GM18870 (cell line): ENCODE measurements around the gene MESP1.
"Not testable (repeated sequence)": the region's sequence is repeated elsewhere in the genome, so short reads cannot be mapped to it uniquely, and the experiment has no call there.

ENCODE experiments used
- ATAC-seq: cut with Tn5 transposase; IDR thresholded peaks from one replicate; pipeline ENCODE4 v1.9.1; 2021; ENCODE audit warnings: moderate library complexity; ENCODE audit not compliant: unreplicated experiment

Gene MESP1, protein sequence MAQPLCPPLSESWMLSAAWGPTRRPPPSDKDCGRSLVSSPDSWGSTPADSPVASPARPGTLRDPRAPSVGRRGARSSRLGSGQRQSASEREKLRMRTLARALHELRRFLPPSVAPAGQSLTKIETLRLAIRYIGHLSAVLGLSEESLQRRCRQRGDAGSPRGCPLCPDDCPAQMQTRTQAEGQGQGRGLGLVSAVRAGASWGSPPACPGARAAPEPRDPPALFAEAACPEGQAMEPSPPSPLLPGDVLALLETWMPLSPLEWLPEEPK

DNA sequence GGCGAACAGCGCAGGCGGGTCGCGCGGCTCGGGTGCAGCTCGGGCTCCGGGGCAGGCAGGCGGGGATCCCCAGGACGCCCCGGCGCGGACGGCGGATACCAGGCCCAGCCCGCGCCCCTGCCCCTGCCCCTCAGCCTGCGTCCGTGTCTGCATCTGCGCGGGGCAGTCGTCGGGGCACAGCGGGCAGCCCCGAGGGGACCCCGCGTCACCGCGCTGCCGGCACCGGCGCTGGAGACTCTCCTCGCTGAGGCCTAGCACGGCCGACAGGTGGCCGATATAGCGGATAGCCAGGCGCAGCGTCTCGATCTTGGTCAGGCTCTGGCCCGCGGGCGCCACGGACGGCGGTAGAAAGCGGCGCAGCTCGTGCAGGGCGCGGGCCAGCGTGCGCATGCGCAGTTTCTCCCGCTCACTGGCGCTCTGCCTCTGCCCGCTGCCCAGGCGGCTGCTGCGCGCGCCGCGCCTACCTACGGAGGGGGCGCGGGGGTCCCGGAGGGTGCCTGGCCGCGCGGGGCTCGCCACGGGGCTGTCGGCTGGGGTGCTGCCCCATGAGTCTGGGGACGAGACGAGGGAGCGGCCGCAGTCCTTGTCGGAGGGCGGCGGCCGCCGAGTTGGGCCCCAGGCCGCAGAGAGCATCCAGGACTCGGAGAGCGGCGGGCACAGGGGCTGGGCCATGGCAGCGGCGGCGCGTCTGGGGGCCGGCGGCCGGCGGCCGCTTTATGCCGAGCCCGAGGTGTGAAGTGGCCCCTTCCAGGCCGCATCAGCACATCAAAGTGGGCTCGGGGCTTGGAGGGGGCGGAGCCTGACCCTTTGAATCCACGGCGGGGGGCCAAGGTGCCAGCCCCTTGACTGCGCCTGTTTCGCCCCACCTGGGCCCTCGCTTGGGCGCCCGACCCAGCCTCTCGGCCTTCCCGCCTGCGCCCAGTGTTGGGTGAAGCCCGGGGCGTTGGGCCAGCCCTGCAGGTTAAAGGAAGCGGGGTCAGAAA lies at the start of gene MESP1:
Gene MESP1, minus strand, starts transcription at position 690 of the 983 bp plus-strand sequence. Its CDS starts 18 bp downstream, at position 672.
- peak; percentile 88 for ATAC-seq

DNA sequence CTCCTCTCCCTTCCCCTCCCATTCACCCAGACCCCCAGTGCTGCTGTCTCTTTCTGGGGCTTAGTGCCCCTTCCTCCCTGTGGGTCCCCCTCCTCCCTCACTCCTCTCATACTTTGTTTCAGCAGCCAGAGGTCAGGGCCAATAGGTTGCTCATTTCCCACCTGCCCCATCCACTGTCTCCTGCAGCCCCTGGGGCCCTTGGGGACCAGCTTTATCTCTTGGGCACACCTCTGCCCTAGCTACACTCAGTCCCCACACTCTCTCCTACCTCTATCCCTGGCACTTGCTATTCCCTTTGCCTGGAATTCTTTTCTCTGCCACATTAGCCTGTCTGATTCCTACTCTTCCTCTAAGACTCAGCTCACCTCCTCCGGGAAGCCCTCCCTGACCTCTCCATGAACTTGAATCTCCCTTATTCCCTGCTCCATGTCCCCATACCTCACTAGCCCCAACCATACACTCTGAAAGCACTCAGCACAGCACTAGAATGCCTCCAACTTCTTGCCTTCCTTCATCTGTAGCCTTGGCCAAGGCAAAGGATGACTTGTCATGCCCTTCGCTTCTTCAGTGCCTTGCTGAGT lies 49.0 kb upstream of the MESP1 start:
- no peak for ATAC-seq

DNA sequence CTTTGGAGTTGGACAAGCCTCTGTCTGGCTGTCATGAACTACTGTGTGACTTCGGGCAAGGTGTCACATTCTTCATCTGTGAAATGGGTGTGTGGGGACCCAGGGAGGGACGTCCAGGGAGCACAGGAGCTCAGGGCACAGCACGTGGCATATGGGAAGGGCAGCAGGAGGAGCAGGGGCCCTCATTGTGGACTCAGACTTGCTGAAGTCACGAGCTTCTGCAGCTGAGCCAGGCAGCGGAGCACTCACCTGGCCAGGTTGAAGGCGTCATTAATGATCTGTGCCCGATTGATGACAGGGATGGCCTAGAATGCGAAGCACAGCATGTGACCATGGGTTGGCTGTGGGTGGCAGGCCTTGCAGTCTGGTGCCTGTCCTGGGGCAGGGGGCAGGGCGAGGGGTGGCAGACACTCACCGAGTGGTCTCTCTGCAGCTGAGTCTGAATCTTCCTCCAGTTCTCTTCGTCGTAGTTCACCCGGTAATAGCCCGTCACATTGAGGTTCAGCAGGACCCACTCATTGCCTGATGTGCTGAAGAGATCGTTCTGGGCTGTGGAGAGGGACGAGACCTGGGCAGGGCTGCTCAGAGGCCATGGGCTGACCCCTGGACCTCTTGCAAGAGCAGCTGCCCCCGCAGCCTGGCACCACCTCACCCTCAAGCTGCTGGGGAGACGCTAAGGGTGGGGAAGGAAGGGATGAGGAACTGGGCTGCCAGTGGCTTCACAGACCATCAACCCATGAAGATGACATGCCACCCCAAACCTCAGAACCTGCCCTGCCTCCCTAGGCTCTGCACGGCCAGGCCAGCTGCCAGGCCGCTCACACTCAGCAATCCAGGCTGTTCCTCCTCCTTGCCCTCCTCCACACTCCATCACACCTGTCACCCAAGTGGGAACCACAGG lies 48.2 kb upstream of the MESP1 start:
- no peak for ATAC-seq

DNA sequence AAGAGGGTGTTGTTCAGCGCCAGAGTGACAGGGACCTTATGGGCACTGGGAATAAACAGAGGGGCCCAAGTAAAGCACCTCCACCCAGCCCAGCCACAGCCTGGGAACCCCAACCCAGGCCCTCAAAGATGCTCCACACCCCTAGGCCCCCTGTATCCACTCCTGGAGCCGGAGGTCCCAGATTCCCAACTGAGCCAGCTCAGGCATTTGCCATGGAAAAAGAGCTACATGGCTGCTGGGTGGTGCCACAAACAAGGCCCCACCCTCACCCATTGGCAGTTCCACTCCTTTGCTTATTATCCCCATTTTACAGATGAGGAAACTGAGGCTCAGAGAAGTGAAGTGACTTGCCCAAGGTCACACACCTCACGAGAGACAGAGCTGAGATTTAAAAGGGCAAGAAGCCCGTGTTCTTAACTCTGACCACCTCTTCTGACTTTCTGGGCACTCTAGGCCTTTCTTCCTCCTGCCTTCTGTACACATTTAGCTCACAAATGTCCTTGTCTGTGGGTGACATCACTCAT lies 46.7 kb upstream of the MESP1 start:
- no peak for ATAC-seq

DNA sequence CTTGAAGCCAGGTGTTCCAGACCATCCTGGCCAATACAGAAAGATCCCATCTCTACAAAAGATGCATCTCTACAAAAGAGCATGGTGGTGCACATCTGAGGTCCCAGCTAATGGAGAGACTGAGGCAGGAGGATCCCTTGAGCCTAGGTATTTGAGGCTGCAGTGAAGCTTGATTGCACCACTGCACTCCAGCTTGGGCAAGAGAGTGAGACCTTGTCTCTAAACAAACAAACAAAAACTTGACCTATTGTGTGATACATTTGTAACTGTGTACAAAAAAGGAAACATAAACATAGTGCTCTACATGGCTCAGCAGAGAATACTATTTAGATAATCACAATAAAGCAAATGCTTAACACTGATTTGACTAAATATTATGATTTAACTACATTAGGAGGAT lies 44.9 kb upstream of the MESP1 start:
- ATAC-seq, result no peak

DNA sequence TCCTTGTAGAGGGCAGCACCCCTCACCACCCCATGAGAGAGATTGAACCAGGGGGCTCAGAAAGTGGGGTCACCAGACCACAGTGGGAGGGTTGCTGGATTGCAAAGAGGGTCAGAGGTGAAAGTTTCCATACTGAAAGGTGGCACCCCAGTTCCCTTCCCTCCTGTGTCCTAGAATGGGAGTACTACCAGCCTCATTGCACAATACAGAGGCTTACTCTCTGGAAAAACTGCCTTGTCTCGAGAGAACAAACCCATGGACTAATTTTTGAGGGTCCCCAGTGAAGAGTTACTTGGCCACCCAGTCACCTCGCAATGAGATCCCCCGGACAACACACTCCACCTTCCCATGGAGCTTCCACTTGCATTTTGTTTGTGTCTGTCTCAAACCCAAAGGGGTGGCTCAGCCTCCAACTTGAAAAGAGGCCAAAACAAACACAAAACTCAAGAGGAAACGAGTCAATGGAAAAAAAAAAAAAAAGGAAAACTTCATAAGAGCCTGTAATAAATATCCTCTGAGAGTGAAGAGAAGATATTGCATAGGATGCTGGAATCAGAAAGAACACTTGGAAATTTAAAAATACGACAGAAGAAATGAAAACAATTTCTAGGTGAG lies 43.7 kb upstream of the MESP1 start:
- ATAC-seq, result no peak

DNA sequence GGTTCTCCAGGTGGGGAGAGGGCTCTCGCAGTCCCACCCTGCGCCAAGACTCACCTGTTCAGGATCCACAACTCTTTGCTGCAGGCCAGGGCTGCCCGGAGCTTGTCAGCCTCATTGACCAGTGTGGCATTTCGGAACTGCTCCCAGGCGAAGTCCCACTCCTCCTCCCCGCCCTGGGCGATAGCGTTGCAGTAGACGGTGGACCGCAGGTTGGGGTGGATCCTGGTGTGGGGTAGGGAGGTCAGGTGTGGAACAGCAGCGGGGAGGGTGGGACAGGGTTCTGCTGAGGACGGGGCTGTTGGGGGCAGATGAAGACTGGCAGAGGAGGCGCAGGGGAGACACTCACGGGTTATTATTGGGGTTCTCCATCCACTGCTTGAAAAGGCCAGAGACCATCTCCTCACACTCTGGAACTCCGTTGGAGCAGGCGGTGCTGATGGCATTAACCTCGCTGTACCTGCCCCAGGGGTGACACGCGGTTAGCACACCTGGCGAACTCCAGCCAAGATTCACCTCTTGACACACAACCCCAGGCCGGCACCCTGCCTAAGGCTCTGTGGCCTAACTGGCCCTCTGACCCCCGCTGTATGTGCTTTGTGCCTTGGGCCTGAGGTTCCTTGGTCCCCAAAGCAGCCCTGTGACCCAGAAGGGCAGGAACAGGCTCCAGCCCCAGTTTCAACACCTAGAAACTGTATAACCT lies 41.2 kb upstream of the MESP1 start:
- ATAC-seq, result no peak

DNA sequence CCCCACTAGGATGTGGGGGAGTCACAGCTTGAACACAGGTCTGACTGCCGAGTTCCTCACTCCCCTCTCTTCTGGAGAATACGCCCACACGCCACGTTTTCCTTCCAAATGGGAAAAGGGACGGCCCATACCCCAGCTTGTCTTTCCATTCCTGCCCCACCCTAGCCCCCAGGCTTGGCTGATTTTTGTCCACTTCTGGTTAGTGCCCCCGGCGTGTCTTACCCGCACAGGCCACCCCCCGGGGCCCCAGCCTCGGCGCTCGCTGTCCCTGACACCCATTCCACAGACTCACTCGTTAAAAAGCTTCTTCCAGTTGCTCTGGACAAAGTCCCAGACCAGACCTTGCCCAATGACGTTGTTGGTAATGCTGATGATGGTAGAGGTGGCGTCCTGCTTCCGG lies 39.6 kb upstream of the MESP1 start:
- ATAC-seq, result no peak

DNA sequence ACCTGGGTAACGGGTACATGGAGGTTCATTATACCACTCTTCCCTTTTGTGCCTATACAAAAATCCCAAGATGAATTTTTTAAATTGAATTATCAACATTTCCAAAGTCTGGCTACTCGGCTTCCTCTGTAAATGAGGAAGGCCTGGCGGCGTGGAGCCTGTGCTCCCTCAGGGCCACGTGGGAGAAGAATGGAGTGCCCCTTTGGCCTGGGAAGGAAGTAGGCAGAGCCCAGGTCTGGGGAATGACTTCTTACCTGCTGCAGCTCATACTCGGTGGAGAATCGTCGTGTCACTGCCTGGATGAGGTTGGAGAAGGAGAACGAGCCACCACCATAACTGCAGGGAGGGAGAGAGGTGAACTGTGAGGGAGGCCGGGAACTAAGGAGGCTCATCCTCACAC lies 39.2 kb upstream of the MESP1 start:
- no peak for ATAC-seq

DNA sequence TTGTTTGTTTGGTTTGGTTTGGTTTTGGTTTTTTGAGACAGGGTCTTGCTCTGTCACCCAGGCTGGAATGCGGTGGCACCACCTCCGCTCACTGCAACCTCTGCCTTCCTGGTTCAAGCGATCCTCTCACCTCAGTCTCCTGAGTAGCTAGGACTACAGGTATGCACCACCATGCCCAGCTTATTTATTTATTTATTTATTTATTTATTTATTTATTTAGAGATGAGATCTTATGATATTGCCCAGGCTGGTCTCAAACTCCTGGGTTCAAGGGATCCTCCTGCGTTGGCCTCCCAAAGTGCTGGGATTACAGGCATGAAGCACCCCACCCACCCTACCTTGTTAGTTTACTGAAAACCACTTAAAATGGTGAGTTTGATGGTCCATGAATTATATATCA lies 37.5 kb upstream of the MESP1 start:
- not testable (repeated sequence) for ATAC-seq

DNA sequence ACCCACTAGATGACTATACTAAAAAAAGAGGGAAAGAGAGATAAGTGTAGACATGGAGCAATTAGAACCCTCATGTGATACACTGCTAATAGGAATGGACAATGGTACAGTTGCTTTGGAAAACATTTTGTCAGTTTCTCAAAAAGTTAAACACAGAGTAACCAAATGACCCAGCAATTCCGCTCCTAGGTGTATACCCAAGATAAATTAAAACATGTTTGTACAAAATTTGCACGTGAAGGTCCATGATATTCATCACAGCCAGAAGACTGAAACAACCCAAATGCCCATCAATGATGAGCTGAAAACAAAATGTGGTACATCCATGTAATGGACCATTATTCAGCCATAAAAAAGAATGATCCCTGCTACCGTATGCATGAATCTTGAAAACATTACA lies 36.9 kb upstream of the MESP1 start:
- no peak for ATAC-seq

DNA sequence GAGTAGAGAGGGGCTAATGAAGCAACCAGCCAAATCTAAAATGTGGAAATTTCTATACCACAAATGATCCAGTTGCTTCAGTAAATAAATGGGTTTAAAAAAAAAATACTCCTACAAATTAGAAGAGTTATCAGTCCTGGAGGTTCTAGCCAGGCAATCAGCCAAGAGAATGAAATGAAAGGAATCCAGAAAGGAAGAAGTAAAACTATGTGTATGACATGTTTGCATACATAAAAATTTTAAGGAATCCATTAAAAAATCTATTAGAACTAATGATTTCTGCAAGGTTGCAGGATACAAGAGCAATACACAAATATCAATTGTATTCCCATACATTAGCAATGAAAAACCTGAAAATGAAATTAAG lies 34.7 kb upstream of the MESP1 start:
- no peak for ATAC-seq

DNA sequence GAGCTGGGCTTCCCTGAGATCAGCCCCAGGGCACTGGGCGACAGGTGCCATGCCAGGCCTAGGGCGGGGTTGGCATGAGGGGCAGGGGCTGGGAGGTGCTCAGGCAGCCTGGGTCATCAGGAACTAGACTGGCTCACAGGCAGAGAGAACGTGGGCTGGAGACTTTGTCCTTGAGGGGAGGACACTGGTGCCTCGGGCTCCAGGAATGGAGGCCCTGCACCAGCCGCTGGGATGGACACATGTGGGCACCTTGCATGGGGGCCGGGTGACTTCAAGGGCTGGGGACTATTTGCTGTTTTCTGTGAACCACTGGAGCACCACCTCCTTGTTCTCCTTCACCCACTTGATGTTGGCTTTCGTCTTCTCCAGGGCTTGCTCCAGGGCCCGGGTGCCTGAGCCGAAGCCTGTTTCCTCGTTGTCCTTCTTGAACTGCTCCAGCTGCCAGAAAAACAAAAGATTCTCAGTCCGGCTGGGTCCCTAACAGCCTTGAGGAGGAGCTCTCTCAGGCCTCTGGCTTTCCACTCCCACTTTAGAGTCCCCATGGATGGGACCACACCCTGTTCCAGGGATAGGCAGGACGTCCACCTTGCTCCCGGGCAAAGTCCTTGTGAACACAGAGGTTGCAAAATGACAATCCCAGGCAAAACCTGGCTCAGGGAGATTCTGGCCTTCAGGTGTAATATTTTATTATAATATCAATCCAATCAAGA lies 34.2 kb upstream of the MESP1 start:
- ATAC-seq, result no peak

DNA sequence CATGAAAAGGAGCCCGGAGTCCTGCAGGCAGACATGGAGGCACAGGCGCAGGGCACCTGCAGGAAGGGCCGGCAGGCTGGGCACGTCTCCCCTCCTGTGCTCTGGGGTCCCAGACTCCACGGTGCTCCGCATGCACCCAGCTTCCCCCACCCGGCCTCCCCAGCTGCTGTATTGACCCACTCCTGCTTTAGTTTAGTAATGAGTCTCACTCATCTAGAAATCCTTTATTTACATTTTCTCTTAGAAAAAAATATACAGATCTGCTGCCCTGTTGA lies 33.6 kb upstream of the MESP1 start:
- ATAC-seq, result no peak

DNA sequence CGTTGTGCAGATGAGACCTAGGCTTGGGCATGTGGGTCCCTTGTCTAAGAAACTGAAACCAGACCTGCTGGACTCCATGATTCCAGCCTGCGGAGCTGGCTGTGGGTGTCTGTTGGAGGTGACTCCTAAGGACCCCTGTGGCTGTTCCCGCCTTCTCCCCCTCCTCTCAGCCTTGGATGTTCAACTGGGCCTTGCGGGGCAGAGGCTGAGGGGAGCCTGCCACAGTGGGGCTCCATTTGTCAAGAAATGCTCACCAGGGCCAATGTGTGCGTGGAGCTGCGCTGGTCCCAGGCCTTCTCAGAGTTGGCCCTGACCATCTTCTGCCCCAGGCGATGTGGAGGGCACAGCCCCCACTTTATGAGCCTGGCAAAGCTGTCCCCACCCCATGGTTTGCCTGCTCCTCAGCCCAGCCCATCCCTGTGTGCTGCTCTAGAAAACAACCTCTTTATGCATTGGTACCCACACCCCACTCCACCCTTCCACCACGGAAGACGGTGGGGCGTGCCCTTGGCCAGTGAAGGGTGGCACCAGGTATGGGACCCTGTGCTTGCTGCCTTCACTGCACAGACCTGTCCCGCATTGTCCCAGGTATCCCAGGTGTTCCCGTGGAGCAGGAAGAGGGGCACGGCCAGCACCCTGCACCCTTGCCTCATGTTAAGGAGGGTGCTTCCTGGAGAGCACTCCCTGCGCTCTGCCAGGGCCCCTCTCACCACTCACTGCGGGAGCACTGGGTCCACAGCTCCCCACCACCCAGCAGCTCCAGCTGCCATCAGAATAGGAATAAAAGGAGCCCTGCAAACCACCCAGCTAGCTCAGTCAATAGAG lies 33.0 kb upstream of the MESP1 start:
- ATAC-seq, result no peak

DNA sequence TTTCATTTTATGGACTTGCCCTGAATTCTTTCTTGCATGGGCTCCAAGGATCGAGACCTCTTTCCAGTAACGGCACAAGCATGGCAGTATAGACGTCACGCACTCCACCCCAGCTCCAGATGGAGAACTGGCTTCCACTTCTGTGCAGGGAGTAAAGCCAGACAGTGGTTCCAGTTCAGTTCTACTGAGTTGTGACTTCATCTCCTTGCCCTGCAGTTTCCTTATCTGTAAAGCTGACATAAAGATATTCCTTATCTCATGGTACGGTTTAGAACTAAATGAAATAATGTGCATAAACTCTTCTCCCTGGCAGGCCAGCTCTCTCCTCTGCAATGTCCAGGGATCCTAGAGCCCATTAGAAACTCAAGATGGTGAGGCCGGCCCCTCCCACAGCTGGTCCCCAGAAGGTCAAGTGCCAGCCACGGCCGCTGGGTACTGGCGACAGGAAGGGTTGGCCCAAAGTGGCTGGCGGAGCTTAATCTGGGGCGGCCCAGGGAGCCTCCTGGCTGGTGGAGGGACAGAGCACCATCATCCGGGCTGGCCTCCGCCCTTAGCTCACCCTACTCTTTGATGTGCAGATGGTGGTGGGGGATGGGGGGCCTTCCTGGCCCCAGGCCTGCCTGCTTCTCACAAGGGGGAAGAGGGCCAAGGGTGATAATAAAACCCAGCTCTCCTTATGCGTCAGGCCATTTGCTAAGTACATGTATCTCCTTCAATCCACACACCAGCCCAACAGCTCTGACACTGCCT lies 32.2 kb upstream of the MESP1 start:
- ATAC-seq, result no peak

DNA sequence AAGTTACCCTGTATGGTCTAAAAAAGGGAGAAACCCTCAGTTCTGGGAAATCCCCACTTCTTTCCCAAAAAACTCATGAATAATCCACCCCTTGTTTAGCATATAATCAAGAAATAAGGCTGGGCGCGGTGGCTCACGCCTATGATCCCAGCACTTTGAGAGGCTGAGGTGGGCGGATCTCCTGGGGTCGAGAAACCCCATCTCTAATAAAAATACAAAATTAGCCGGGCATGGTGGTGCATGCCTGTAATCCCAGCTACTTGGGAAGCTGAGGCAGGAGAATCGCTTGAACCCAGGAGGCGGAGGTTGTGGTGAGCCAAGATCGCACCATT lies 31.5 kb upstream of the MESP1 start:
- not testable (repeated sequence) for ATAC-seq
